Panc1 (cell line): Measurements from ENCODE around the gene TULP4. TPM values are rescaled to one million over a fixed set of nuclear protein-coding genes. Genes with fewer than 3 reads are reported as not detected.

Source experiments
- ATAC-seq: fragments of 200-7000 bp; cut with Tn5 transposase; 2 replicates; pipeline ENCODE4 v1.9.1; 2020; ENCODE audit warnings: mild to moderate bottlenecking, moderate library complexity
- BruUV-seq: library from RNA; stranded (reverse); fragments of 400-500 nt; replicated peaks from 2 replicates; lab custom pipeline; 2021; lab: Mats Ljungman, UMichigan
- CTCF ChIA-PET: fragments of 300-600 bp; sonication (Branson Sonifier 250); formaldehyde crosslinking; loops from one replicate; lab custom pipeline; 2022; ENCODE audit warnings: antibody characterized with exemption; lab: Charles Lee
- POLR2A ChIA-PET: fragments of 300-600 bp; sonication (Branson Sonifier 250); formaldehyde crosslinking; loops from one replicate; lab custom pipeline; 2022; ENCODE audit warnings: antibody characterized with exemption; lab: Charles Lee
- DNase-seq: peaks from one replicate; pipeline ENCODE4 v3.0.0-alpha.2; 2010; ENCODE audit warnings: low read depth, low spot score
- H3K27ac ChIP-seq: 2 replicates; pipeline ENCODE4 v1.5.1; 2011; ENCODE audit warnings: mild to moderate bottlenecking, low read length, inconsistent platforms
- H3K27me3 ChIP-seq: fragments of 200-500 bp; sonication (Bioruptor generic); 2 replicates; pipeline ENCODE4 v1.6.0; 2014; ENCODE audit warnings: low read length, inconsistent platforms; ENCODE audit not compliant: control insufficient read depth, insufficient read depth
- H3K36me3 ChIP-seq: fragments of 200-500 bp; sonication (Bioruptor generic); 2 replicates; pipeline ENCODE4 v1.5.1; 2014; ENCODE audit warnings: inconsistent platforms, mild to moderate bottlenecking, low read length, moderate library complexity; ENCODE audit not compliant: control insufficient read depth, insufficient read depth
- H3K4me1 ChIP-seq: 2 replicates; pipeline ENCODE4 v1.5.1; 2011; ENCODE audit warnings: inconsistent platforms, mild to moderate bottlenecking, low read length, moderate library complexity; ENCODE audit not compliant: control insufficient read depth, insufficient read depth
- H3K4me3 ChIP-seq, 2 experiments: 2 replicates each; pipeline ENCODE4 v1.5.1; 2011 to 2012; ENCODE audit warnings: low read depth in 2 of 2, low read length in 2 of 2, mild to moderate bottlenecking in 2 of 2, inconsistent platforms in 1 of 2, moderate library complexity in 1 of 2
- H3K9me3 ChIP-seq: fragments of 200-500 bp; sonication (Bioruptor generic); 2 replicates; pipeline ENCODE4 v1.5.1; 2014; ENCODE audit warnings: low read depth, mild to moderate bottlenecking, inconsistent platforms, low read length, moderate library complexity; ENCODE audit not compliant: control insufficient read depth, insufficient read depth
- CTCF ChIP-seq: fragments of 450-650 bp; IDR thresholded peaks from 2 replicates; pipeline ENCODE4 v1.5.1; 2017; ENCODE audit warnings: mild to moderate bottlenecking
- POLR2AphosphoS5 ChIP-seq: IDR thresholded peaks from 2 replicates; pipeline ENCODE4 v1.6.1; 2012; ENCODE audit warnings: mild to moderate bottlenecking, low read depth, low read length, moderate library complexity
- SIN3A ChIP-seq: IDR thresholded peaks from 2 replicates; pipeline ENCODE4 v1.6.1; 2012; ENCODE audit warnings: low read depth, mild to moderate bottlenecking, low read length, moderate library complexity, borderline replicate concordance; ENCODE audit not compliant: insufficient read depth
- TCF7L2 ChIP-seq: IDR thresholded peaks from 2 replicates; pipeline ENCODE4 v1.6.1; 2011; ENCODE audit warnings: mild to moderate bottlenecking, low read depth, low read length, inconsistent platforms
- in situ Hi-C: cut with HindIII; loops from 2 replicates; pipeline ENCODE4 v1.10.0; 2016; ENCODE audit warnings: low sequenced_read_pairs, low pct_unique_long_range_greater_than_20kb
- intact Hi-C: fragments of 100-400 bp; cut with micrococcal nuclease; formaldehyde crosslinking; loops from one replicate; pipeline ENCODE4 v1.10.0; 2022; ENCODE audit not compliant: unreplicated experiment
- total RNA-seq: library from RNA; stranded (reverse); gene quantifications from one replicate; pipeline ENCODE4 v1.2.1, GENCODE V29; 2021; ENCODE audit not compliant: unreplicated experiment
- TF ChIP-seq, protein P1 (sequence below), 2 experiments: IDR thresholded peaks; 2 replicates each; pipeline ENCODE4 v1.6.1; 2011 to 2012; ENCODE audit warnings: low read depth in 2 of 2, control low read depth in 1 of 2, low read length in 1 of 2, mild to moderate bottlenecking in 1 of 2, moderate library complexity in 1 of 2; ENCODE audit not compliant: insufficient read depth in 1 of 2

Gene TULP4
- total RNA-seq, 1 experiment from 2014 or later, result 105 TPM

DNA sequence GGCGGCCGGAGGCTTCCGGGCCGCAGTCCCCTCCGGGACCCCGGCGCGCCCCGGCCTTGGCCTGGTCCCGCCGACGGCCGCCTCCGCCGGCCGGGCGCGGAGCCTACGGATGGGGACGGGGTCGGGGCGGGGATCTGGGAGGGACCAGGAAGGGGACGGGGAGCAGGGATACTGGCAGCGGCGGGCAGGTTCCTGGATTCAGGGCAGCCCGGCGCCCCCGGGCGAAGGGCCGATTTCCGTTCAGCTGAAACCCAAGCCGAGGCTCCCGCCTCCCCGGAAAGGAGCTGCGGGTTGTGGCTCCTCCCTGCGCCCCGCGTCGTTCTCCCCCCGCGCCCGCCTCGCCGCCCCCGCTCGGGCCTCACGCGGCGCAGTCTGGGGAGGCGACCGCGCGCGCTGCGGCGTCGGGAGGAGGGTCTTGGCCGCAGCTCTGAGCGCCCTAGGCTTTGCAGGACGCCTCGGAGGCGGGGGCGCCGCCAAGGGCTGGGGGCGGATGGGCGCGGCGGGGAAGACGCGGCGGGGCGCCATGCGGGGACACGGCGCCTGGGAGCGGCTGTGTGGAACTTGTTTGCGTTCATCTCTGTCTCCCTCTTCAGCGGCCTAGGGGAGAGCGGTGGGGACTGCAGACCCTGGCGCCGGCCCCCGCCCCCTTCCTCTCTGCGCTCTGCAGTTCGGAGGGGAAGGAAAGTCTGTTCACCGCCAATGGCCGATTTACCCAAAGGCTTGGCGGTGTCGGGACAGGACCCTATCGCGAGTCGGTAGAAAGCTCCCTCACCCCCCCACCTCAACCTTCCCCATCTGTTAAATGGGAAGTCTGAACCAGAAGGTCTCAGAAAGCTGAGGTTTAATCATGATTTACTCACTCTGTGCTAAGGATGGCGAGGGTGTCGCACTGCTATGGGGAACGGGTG lies 224.9 kb downstream of the TULP4 start:
- peak; percentile 81 for ATAC-seq
- ChIA-PET CTCF (no interaction called here), POLR2A (no interaction called here)
- intact Hi-C loops, result no loop called here
- no TSS peak for BruUV-seq
- H3K27ac ChIP-seq, result no peak overlapping the region
- peaks cover 11% of the 10 kb centered on the region for H3K27me3 ChIP-seq
- DNase-seq, result no peak
- no peaks in the 10 kb centered on the region for H3K4me1 ChIP-seq
- H3K4me3 ChIP-seq, result peak overlapping the region; percentile 56 to 62
- no peaks in the 10 kb centered on the region for H3K36me3 ChIP-seq
- in situ Hi-C loops, result no loop called here
- no peaks in the 10 kb centered on the region for H3K9me3 ChIP-seq
- TF ChIP-seq, protein P1, sequence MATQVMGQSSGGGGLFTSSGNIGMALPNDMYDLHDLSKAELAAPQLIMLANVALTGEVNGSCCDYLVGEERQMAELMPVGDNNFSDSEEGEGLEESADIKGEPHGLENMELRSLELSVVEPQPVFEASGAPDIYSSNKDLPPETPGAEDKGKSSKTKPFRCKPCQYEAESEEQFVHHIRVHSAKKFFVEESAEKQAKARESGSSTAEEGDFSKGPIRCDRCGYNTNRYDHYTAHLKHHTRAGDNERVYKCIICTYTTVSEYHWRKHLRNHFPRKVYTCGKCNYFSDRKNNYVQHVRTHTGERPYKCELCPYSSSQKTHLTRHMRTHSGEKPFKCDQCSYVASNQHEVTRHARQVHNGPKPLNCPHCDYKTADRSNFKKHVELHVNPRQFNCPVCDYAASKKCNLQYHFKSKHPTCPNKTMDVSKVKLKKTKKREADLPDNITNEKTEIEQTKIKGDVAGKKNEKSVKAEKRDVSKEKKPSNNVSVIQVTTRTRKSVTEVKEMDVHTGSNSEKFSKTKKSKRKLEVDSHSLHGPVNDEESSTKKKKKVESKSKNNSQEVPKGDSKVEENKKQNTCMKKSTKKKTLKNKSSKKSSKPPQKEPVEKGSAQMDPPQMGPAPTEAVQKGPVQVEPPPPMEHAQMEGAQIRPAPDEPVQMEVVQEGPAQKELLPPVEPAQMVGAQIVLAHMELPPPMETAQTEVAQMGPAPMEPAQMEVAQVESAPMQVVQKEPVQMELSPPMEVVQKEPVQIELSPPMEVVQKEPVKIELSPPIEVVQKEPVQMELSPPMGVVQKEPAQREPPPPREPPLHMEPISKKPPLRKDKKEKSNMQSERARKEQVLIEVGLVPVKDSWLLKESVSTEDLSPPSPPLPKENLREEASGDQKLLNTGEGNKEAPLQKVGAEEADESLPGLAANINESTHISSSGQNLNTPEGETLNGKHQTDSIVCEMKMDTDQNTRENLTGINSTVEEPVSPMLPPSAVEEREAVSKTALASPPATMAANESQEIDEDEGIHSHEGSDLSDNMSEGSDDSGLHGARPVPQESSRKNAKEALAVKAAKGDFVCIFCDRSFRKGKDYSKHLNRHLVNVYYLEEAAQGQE (IDR thresholded peaks at IDR 0.05; ENCODE audit: insufficient read depth in 1 of 2, low read depth in 2 of 2, low read length in 1 of 2), result peak in 1 of 2 experiments; percentile 66; a peak in 1 of 4 replicates
- TF ChIP-seq SIN3A, result 0 out of 2 replicates have a peak, but pooled peaks have one; percentile 4
- no peak for TF ChIP-seq CTCF
- no peak for TF ChIP-seq TCF7L2

DNA sequence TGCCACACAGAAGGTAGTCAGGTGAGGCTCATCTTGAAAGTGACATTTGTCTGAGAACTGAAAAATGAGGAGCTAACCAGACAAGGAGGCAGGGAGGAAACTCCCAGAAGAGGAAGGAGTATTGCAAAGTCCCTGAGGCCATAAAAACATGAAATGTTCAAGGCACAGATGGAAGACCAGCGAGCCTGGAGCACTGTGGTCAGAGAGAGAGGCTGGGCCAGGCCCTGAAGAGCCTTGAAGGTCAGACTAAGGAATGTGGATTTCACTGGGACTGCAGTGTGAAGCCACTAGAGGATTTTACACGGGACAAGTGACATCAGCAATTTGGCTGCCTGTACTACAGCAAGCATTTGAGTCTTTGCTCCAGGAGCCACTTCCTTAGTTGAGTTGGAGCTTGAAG lies 226.5 kb downstream of the TULP4 start:
- TF ChIP-seq SIN3A (no peak), TCF7L2 (no peak), CTCF (no peak), POLR2AphosphoS5 (no peak)
- TF ChIP-seq, protein P1 (IDR thresholded peaks at IDR 0.05; ENCODE audit: insufficient read depth in 1 of 2, low read depth in 2 of 2, low read length in 1 of 2), result no peak
- no peaks in the 10 kb centered on the region for H3K9me3 ChIP-seq
- peaks cover 11% of the 10 kb centered on the region for H3K27me3 ChIP-seq
- no peak overlapping the region for H3K4me3 ChIP-seq
- no peaks in the 10 kb centered on the region for H3K36me3 ChIP-seq
- BruUV-seq, result no TSS peak
- H3K4me1 ChIP-seq, result no peaks in the 10 kb centered on the region
- ATAC-seq (no peak), DNase-seq (no peak)
- ChIA-PET CTCF (no interaction called here), POLR2A (no interaction called here)
- no peak overlapping the region for H3K27ac ChIP-seq
- in situ Hi-C loops (no loop called here), intact Hi-C loops (no loop called here)
